MG63 (cell line): ENCODE results near the gene DDX39A. TPM values are rescaled to one million over a fixed set of nuclear protein-coding genes. Genes with fewer than 3 reads are reported as not detected.
"Not testable (repeated sequence)": the region's sequence is repeated elsewhere in the genome, so short reads cannot be mapped to it uniquely, and the experiment has no call there.

Experiments used
- DNase-seq: peaks from one replicate; pipeline ENCODE4 v3.0.0-alpha.2; 2020
- H3K27me3 ChIP-seq: fragments of 250-450 bp; sonication (Bioruptor Pico); 2 replicates; pipeline ENCODE4 v1.5.1; 2020; ENCODE audit warnings: mild to moderate bottlenecking, moderate library complexity
- H3K36me3 ChIP-seq: fragments of 250-450 bp; sonication (Bioruptor Pico); 2 replicates; pipeline ENCODE4 v1.5.1; 2020; ENCODE audit warnings: mild to moderate bottlenecking, moderate library complexity
- H3K4me3 ChIP-seq: fragments of 250-450 bp; sonication (Bioruptor Pico); 2 replicates; pipeline ENCODE4 v1.5.1; 2020; ENCODE audit warnings: mild to moderate bottlenecking, moderate library complexity
- H3K9me3 ChIP-seq: fragments of 250-450 bp; sonication (Bioruptor Pico); 2 replicates; pipeline ENCODE4 v1.5.1; 2020; ENCODE audit warnings: mild to moderate bottlenecking, moderate library complexity
- total RNA-seq: library from RNA; depleted of rRNA; stranded (reverse); fragments of >200 nt; shearing (Covaris generic); gene quantifications from 2 replicates; pipeline ENCODE4 v1.2.3, GENCODE V29; 2014; ENCODE audit warnings: low replicate concordance

Gene DDX39A
- total RNA-seq, 1 experiment from 2014 or later, result 342 TPM

GRCh38 chr19:14403145-14403930 is 15.8 kb downstream of the DDX39A start:
- not testable (repeated sequence) for H3K27me3 ChIP-seq, H3K9me3 ChIP-seq, DNase-seq, H3K4me3 ChIP-seq
- peaks cover 72% of the 10 kb centered on the region for H3K36me3 ChIP-seq

GRCh38 chr19:14402332-14403144 is 16.6 kb downstream of the DDX39A start:
- H3K27me3 ChIP-seq, result no peaks in the 10 kb centered on the region
- no peaks in the 10 kb centered on the region for H3K9me3 ChIP-seq
- H3K36me3 ChIP-seq, result peaks cover 69% of the 10 kb centered on the region
- peak; percentile 79 for DNase-seq
- no peak overlapping the region for H3K4me3 ChIP-seq

GRCh38 chr19:14401468-14402195 is 17.5 kb downstream of the DDX39A start:
- peaks cover 60% of the 10 kb centered on the region for H3K36me3 ChIP-seq
- no peak for DNase-seq

GRCh38 chr19:14400951-14401431 is 18.1 kb downstream of the DDX39A start:
- Histone ChIP-seq H3K9me3 (no peaks in the 10 kb centered on the region), H3K27me3 (no peaks in the 10 kb centered on the region), H3K4me3 (no peak overlapping the region), H3K36me3 (peaks cover 61% of the 10 kb centered on the region)
- peak; percentile 58 for DNase-seq

More at GRCh38 chr19:14401468-14402195, 17.5 kb downstream of the DDX39A start:
- Histone ChIP-seq H3K27me3 (no peaks in the 10 kb centered on the region), H3K9me3 (no peaks in the 10 kb centered on the region), H3K4me3 (no peak overlapping the region)

- H3K36me3 ChIP-seq, result peaks cover 62% of the 10 kb centered on the region
- not testable (repeated sequence) for H3K27me3 ChIP-seq, H3K4me3 ChIP-seq, DNase-seq, H3K9me3 ChIP-seq
These were observed 22.0 kb downstream of the DDX39A start for GRCh38 chr19:14397168-14397567.

GRCh38 chr19:14396730-14397129 is 22.4 kb downstream of the DDX39A start:
- peaks cover 61% of the 10 kb centered on the region for H3K36me3 ChIP-seq
- not testable (repeated sequence) for H3K4me3 ChIP-seq, H3K27me3 ChIP-seq, DNase-seq, H3K9me3 ChIP-seq

- H3K9me3 ChIP-seq, result no peaks in the 10 kb centered on the region
- no peak for DNase-seq
- peaks cover 61% of the 10 kb centered on the region for H3K36me3 ChIP-seq
- no peaks in the 10 kb centered on the region for H3K27me3 ChIP-seq
- H3K4me3 ChIP-seq, result no peak overlapping the region
These were observed 23.3 kb downstream of the DDX39A start for GRCh38 chr19:14395710-14396336.

- no peak overlapping the region for H3K4me3 ChIP-seq
- DNase-seq, result no peak
- H3K27me3 ChIP-seq, result no peaks in the 10 kb centered on the region
- H3K9me3 ChIP-seq, result no peaks in the 10 kb centered on the region
- peaks cover 61% of the 10 kb centered on the region for H3K36me3 ChIP-seq
These were observed 23.9 kb downstream of the DDX39A start for GRCh38 chr19:14395262-14395661.

- no peak overlapping the region for H3K4me3 ChIP-seq
- H3K9me3 ChIP-seq, result no peaks in the 10 kb centered on the region
- H3K27me3 ChIP-seq, result no peaks in the 10 kb centered on the region
- peaks cover 61% of the 10 kb centered on the region for H3K36me3 ChIP-seq
- no peak for DNase-seq
These were observed 25.0 kb downstream of the DDX39A start for GRCh38 chr19:14394167-14394566.

- H3K27me3 ChIP-seq, result no peaks in the 10 kb centered on the region
- no peak for DNase-seq
- H3K9me3 ChIP-seq, result no peaks in the 10 kb centered on the region
- H3K36me3 ChIP-seq, result peaks cover 60% of the 10 kb centered on the region
- no peak overlapping the region for H3K4me3 ChIP-seq
These were observed 25.8 kb downstream of the DDX39A start for GRCh38 chr19:14393329-14393728.

- Histone ChIP-seq H3K36me3 (peaks cover 62% of the 10 kb centered on the region), H3K4me3 (no peak overlapping the region)
These were observed 27.9 kb downstream of the DDX39A start for GRCh38 chr19:14391156-14391821.

GRCh38 chr19:14390548-14390947 is 28.6 kb downstream of the DDX39A start:
- peaks cover 58% of the 10 kb centered on the region for H3K36me3 ChIP-seq
- H3K4me3 ChIP-seq, result no peak overlapping the region
- no peaks in the 10 kb centered on the region for H3K27me3 ChIP-seq
- H3K9me3 ChIP-seq, result no peaks in the 10 kb centered on the region
- no peak for DNase-seq

More at GRCh38 chr19:14391156-14391821, 27.9 kb downstream of the DDX39A start:
- DNase-seq, result no peak
- no peaks in the 10 kb centered on the region for H3K9me3 ChIP-seq
- H3K27me3 ChIP-seq, result no peaks in the 10 kb centered on the region

- no peaks in the 10 kb centered on the region for H3K9me3 ChIP-seq
- no peak for DNase-seq
- H3K4me3 ChIP-seq, result no peak overlapping the region
- H3K36me3 ChIP-seq, result peaks cover 32% of the 10 kb centered on the region
- no peaks in the 10 kb centered on the region for H3K27me3 ChIP-seq
These were observed 33.6 kb downstream of the DDX39A start for GRCh38 chr19:14385492-14385891.

- peak; percentile 69 for DNase-seq
- no peaks in the 10 kb centered on the region for H3K27me3 ChIP-seq
- H3K36me3 ChIP-seq, result peaks cover 29% of the 10 kb centered on the region
- H3K9me3 ChIP-seq, result no peaks in the 10 kb centered on the region
- H3K4me3 ChIP-seq, result peak overlapping the region; percentile 85
These were observed 35.2 kb downstream of the DDX39A start for GRCh38 chr19:14383661-14384555.
